Neural progenitor cell (in vitro differentiated cells): ENCODE measurements around the gene LRP2.
"Not testable (repeated sequence)": the region's sequence is repeated elsewhere in the genome, so short reads cannot be mapped to it uniquely, and the experiment has no call there.

Experiments
- CTCF ChIP-seq: fragments of 200-600 bp; sonication (generic); IDR thresholded peaks from 2 replicates; pipeline ENCODE4 v1.5.1; 2017; ENCODE audit warnings: antibody characterized with exemption, mild to moderate bottlenecking
- EZH2 ChIP-seq: fragments of 200-600 bp; sonication (generic); IDR thresholded peaks from 2 replicates; pipeline ENCODE4 v1.6.1; 2017; ENCODE audit warnings: antibody characterized with exemption, mild to moderate bottlenecking, moderate library complexity
- EZH2phosphoT487 ChIP-seq: fragments of 200-600 bp; sonication (generic); IDR thresholded peaks from 2 replicates; pipeline ENCODE4 v1.6.1; 2017; ENCODE audit warnings: antibody characterized with exemption

DNA sequence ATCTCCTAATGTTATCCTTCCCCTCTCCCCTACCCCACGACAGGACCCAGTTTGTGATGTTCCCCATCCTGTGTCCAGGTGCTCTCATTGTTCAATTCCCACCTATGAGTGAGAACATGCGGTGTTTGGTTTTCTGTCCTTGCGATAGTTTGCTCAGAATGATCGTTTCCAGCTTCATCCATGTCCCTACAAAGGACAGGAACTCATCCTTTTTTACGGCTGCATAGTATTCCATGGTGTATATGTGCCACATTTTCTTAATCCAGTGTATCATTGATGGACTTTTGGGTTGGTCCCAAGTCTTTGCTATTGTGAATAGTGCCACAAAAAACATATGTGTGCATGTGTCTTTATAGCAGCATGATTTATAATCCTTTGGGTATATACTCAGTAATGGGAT is 54.0 kb downstream of the LRP2 start:
- TF ChIP-seq CTCF, EZH2, EZH2phosphoT487: not testable (repeated sequence)
